ENCODE results near the gene TOX2. TPM values are rescaled to one million over a fixed set of nuclear protein-coding genes. Genes with fewer than 3 reads are reported as not detected.

Gene TOX2
- total and polyA plus RNA-seq, 2 of the 8 experiments (the other 6 are each of a cell fraction or from before 2014, with no cell fraction given): 1.8 to 3.4 TPM

GRCh38 chr20:44018259-44018941 lies 103.7 kb downstream of the TOX2 start (continued):
- TF ChIP-seq, protein P1, sequence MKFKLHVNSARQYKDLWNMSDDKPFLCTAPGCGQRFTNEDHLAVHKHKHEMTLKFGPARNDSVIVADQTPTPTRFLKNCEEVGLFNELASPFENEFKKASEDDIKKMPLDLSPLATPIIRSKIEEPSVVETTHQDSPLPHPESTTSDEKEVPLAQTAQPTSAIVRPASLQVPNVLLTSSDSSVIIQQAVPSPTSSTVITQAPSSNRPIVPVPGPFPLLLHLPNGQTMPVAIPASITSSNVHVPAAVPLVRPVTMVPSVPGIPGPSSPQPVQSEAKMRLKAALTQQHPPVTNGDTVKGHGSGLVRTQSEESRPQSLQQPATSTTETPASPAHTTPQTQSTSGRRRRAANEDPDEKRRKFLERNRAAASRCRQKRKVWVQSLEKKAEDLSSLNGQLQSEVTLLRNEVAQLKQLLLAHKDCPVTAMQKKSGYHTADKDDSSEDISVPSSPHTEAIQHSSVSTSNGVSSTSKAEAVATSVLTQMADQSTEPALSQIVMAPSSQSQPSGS (IDR thresholded peaks at IDR 0.05; ENCODE audit: low read length): no peak
- TF ChIP-seq SUZ12 (IDR thresholded peaks at IDR 0.05; ENCODE audit: low read length) (no peak), CHD2 (IDR thresholded peaks at IDR 0.05; ENCODE audit: low read length) (no peak)

Measured in H1 (cell line).